Measurements from ENCODE around the gene ABCA4. TPM values are rescaled to one million over a fixed set of nuclear protein-coding genes. Genes with fewer than 3 reads are reported as not detected.

The ABCA4 gene
- total RNA-seq, 2 donors from 2014 or later, result under 0.01 TPM

DNA sequence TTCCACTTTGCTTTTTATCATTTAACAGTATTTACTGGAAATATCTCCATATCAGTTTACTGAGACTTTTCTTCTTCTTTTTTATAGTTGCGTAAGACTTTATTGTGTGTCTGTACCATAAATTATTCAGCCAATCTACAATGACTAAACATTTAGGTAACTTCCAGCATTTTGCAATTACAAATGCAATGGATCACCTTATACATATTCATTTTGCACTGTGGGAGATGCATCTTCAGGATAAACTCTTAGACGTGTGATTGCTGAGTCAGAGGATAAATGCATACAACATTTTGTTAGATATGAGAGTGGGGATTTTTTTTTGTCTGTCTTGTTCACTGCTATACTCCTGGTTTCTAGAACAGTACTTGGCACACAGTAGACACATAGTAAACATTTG is 116.0 kb downstream of the ABCA4 start:
- H3K4me1 ChIP-seq, result no peaks in the 10 kb centered on the region
- WGBS, 2 donors, result 65 to 67% methylated on average over 2 of the region's 2 CpGs

DNA sequence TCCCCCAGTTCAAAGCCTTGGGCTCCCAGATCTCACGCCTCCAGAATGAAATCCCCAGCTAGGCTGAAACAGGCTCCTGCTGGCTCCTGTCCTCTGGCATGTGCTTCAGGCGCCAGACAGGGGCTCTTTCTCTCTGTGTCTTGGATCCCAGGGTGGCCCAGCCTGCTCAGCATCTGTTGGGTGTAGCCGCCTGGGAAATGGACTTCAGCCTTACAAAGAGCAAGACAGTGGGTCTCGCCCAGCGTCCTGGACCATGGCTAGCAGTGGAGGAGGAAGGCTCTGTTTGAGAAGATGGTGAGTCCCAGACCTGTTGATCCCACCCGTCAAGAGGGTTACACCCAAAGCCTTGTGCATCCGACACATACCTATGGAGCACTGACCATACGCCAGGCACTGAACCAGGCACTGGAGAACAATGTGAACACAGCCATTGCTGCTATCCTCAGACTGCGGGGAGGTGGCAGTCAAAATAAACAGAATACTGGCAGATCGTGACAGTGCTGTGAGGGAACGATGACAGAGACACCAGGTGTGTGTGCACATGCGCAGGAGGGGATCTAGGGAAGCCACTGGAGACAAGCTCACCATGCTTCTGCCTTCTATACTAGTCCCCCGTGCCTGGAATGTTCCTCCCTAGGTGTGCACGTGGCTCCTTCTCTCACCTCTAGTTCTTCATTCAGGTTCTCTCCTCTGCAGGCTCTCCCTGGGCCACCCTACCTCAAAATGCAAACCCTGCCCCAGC is 118.7 kb downstream of the ABCA4 start:
- no peaks in the 10 kb centered on the region for H3K9me3 ChIP-seq
- no peak overlapping the region for H3K27ac ChIP-seq
- TF ChIP-seq CTCF (IDR thresholded peaks at IDR 0.05), result no peak
- TF ChIP-seq POLR2A (IDR thresholded peaks at IDR 0.05), result no peak
- H3K4me3 ChIP-seq, result no peak overlapping the region
- intact Hi-C loops (cut with DNase I), result no loop called here
- WGBS, 2 donors, result 80 to 87% methylated on average over 13 to 14 of the region's 14 CpGs
- DNase-seq (no peak), ATAC-seq (no peak)
- H3K4me1 ChIP-seq, result no peaks in the 10 kb centered on the region
- no peaks in the 10 kb centered on the region for H3K36me3 ChIP-seq (replicated peaks in 1 of 2; ENCODE audit: insufficient read depth in 1 of 2, low read depth in 2 of 2)
- no peaks in the 10 kb centered on the region for H3K27me3 ChIP-seq

More for the DNA sequence above, 116.0 kb downstream of the ABCA4 start:
- H3K9me3 ChIP-seq, result no peaks in the 10 kb centered on the region
- intact Hi-C loops (cut with DNase I), result no loop called here
- DNase-seq (no peak), ATAC-seq (no peak)
- H3K4me3 ChIP-seq, result no peak overlapping the region
- no peaks in the 10 kb centered on the region for H3K27me3 ChIP-seq
- H3K36me3 ChIP-seq (replicated peaks in 1 of 2; ENCODE audit: insufficient read depth in 1 of 2, low read depth in 2 of 2), result no peaks in the 10 kb centered on the region
- H3K27ac ChIP-seq, result no peak overlapping the region
- TF ChIP-seq POLR2A (IDR thresholded peaks at IDR 0.05) (no peak), CTCF (IDR thresholded peaks at IDR 0.05) (no peak)

DNA sequence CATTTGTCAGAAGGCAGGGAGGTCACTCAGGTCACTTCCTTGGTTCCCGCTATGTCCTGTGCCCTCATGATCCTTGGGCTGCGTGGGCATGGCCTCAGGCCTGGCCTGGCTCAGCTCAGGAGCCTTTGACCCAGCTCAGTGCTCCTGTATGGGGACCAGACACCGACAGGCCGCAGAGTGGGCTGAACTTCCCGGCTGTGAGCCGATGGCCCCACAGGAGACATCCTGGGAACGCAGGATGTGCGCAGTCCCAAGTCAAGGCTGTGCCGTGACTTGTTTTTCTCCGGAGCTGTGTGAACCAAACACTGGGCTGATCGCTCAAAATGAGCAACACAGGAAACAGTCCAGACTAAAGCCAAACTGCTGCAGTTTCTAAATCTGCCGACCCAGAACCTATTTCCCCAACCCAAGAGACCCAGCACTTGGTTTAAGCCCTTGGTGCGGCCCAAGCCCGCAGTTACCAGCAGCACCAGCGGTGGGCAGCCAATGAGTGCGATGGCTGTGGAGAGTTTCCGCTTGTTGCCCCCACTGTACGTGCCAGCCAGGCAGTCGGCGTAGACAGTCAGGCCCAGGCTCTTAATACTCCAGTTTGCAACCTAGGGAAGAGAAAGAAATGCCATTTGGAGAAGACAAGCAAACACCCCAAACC is 119.4 kb downstream of the ABCA4 start:
- H3K4me3 ChIP-seq, result no peak overlapping the region
- WGBS, 2 donors, result 86 to 98% methylated on average over 8 to 20 of the region's 20 CpGs
- no peak for TF ChIP-seq CTCF (IDR thresholded peaks at IDR 0.05)
- no peak for TF ChIP-seq POLR2A (IDR thresholded peaks at IDR 0.05)
- H3K4me1 ChIP-seq, result no peaks in the 10 kb centered on the region
- H3K27me3 ChIP-seq, result no peaks in the 10 kb centered on the region
- DNase-seq, result no peak
- no peak overlapping the region for H3K27ac ChIP-seq
- no peaks in the 10 kb centered on the region for H3K9me3 ChIP-seq
- ATAC-seq, result no peak
- H3K36me3 ChIP-seq (replicated peaks in 1 of 2; ENCODE audit: insufficient read depth in 1 of 2, low read depth in 2 of 2), result no peaks in the 10 kb centered on the region
- intact Hi-C loops (cut with DNase I), result no loop called here

DNA sequence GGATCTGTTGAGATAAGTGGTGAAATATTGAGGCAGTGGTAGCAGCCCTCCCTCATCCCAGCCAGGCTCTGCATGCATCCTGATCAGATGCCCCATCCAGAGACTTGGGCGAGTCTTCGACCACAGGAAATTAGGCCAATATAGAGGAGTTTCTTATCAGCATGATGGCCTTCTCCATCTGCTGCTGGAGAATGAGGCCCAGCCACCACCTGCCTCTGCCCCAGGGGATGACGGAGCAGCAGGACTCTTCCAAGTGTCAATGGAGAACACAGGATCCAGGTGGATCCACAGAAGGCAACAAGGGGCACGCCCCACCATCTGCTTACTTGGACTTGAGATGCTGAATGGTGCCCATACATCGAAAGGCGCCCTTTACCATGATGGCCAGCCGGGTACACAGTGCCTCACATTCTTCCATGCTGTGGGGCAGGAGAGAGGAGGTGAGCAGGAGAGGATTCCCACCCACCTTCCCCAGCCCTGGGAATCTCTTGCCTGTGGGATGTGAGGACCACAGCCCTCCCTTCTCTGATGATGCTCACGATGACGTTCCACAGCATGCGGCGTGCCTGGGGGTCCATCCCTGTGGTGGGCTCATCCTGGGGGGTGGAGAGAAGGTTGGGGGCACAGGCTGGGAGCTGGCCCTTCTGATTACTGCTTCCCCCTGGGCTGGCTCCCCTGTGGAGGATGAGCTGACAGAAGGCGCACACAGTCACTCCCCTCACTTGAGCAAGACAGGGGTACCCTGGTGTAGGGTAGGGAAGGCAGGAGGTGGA is 120.3 kb downstream of the ABCA4 start:
- ATAC-seq, result no peak
- TF ChIP-seq POLR2A (IDR thresholded peaks at IDR 0.05), result no peak
- no peak for TF ChIP-seq CTCF (IDR thresholded peaks at IDR 0.05)
- DNase-seq, result no peak
- Histone ChIP-seq H3K27ac (no peak overlapping the region), H3K9me3 (no peaks in the 10 kb centered on the region), H3K36me3 (replicated peaks in 1 of 2; ENCODE audit: insufficient read depth in 1 of 2, low read depth in 2 of 2) (no peaks in the 10 kb centered on the region), H3K4me3 (no peak overlapping the region), H3K27me3 (no peaks in the 10 kb centered on the region), H3K4me1 (no peaks in the 10 kb centered on the region)
- WGBS, 2 donors, result 92 to 94% methylated on average over 5 to 12 of the region's 12 CpGs
- intact Hi-C loops (cut with DNase I), result no loop called here
